Kidney glomerular epithelial cell (primary cell): ENCODE results near the gene UBE2H.

Experiments used
- DNase-seq: peaks from one replicate; lab custom pipeline; 2025; lab: John Stamatoyannopoulos, UW

Gene UBE2H

DNA sequence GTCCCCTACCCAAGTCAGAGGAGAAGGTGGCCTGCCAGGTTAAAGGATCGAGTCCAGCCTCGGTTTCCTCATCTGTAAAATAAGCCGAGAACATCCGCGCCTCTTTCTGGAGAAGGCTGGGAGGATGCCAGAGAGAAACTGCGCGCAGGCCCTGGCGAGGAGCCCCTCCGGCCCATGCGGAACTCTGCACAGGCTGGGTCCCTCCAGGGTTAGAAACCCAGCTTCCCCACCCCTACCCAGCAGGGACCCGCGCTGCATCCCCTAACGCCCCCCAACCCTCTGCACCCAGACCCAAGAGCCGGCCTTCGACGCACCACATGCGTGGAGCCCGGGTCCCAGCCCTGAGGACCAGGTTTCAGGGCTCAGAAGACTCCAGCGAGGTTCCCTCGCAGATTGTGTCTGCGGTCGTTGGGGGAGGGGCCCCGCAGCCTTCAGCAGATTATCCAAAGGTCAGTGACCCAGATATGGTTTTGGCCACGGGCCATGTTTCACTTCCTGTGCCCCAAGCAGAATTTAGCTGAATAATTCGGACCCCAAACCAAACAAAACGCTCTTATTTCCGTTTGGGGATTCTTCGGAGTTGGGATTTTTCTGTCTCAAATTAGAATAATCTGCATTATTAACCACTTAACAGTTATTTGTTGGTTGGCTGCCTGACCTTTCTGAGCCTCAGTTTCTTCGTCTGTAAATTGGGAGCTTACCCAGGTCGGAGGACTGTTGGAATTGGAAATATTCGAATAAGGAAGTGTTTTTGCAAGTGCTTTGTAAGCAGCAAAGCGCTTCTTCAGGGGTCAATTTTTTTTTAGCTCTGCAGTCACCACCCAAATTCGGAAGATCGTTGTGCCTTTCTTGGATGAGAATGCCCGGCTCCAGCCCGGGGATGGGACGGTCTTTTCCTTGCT is 167.7 kb downstream of the UBE2H start:
- DNase-seq: no peak

DNA sequence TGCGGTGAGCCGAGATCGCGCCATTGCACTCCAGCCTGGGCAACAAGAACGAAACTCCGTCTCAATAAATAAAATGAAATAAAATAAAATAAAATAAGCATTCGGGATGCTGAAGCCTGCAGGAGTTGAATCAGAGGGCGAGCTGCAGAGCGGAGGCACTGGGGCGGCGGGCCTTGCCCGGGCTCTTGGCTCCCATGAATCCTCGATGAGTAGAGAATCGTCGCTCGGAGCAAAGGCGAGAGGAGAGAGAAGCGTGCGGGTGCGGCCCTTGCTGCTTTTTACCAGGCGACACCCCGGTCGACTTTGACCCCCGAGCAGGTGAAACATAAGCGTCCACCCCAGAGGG is 168.3 kb downstream of the UBE2H start:
- DNase-seq: no peak

DNA sequence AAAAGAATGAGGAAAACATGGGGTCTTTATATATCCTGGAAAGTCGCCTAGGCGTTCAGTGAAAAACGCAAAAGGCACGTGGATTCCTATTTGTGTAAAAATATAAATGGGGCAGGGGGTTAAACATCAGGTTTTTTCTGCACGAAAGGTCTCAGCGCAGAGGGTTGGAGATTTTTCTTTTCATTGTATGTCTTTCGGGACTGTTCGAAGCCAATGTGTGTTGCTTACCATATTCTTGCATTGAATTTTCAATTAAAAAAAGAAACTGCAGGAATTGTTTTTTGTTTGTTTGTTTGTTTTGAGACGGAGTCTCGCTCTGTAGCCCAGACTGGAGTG is 169.2 kb downstream of the UBE2H start:
- no peak for DNase-seq

DNA sequence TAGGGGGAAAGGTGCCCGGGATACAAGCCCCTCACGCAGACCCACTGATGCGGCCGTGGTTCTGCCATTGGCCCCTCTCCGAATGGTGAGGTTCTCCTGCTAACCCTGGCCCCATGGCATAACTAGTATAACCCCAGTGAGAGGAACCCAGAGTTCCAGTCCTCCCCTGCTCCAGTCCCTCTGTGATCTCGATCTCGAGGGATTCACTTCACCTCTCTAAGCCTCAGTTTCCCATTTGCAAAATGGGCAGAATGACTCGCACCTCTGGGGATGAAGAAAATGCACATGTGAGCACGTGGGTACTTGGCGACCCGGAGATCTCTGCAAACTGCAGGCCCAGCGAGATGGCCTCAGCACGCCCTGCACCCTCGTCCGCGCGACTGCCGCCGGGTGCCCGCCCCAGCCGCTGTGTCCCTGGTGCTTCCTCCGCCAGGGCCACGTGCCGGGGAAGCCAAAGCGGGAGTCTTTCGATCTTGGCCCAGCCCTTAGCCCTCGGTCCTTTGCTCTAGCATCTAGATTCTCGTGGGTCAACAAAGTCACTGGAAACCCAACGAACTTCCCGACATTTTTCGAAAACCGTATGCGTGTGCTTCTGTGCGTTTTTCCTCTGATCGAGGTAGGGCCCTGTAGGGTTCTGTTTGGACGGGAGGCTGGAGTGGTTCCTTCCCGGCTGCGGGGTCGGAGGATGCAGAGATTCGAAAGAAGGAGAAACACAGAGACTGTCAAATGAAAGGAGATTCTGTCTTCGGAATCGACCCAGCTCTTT is 169.8 kb downstream of the UBE2H start:
- no peak for DNase-seq

DNA sequence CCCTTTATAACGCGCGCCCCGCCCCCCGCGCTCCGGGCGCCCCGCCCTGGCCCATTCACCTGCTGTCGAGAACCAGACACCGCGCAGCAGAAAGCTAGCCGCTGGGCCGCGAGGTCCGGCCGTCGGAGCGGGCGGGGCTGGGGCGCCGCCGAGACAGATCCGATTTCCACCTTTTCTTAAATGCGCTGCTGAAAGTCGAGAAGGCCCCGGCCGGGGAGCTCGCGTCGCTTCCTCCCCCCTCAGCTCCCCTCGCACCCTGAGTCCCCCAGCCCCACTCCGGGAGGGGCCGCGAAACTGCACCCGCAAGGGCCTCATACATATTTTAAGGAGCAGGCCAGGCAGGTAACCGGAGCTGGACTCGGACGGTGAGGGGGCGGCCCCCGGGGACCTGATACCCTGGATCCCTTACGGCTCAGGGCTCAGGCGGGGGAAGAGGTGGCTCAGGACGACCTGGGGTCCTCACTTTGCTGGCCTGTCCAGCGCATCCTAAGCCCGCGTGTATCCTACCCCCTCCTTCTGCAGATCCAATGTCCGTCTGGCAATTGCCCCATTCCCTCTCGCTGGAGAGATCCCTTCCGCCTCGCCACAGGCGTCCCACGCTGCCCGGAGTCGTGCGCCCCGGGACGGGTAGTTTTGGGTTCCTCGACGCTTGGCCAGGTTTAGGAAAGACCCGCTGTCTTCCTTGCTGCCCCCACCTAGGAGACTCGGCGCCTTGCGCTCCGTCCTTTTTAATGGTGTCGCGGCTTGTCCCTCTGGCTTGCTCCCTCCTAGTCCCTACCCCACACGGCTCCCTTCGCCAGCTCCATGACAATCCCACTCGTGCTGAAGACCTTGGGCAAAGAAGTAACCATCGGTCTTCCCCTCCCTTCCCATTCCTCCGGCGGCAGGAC is 170.6 kb downstream of the UBE2H start:
- DNase-seq: no peak

DNA sequence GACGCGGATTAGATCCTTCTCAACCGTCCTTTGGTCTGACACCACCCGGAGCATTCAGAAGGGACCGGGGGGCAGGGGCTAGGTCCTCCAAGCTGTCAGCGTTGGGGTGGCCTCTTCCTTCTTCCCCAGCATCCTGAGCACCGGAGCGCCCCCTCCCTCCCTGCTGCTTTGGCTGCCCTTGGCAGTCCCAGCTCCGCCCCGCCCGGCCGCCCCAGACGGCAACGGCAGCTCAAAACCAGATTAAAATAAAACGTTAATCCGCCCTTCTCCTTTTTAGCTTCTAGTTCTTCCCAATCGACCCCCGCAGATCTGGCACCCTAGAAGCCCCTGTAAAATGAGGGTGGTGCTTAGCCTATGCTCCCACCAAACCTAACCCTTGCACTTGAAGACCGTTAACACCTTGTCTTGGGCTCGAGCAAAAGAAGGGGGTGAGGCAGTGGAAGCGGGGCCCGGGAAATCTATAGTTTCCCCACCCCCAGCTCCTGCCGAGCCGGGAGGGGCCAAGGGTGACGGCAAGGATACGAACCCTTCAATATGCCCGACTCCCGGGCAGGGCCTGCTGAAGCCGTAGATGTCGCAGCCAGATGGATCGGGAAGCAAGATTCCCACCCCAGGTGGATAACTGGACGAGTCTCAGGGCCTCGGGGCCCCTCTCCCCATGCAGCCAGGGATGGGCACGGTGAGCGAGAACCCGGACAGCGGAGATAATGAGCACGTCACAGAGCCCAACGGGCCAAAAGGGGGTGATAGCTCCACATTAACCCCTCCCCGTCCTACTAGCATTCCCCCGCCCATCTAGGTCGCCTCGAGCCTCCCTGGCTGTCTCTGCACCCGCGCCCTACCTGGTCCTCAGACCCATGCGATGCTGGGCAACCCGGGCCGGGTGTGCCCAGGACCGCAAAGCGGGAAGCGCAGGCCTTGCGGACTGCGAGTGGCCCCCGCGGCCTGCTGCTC is 171.5 kb downstream of the UBE2H start:
- no peak for DNase-seq
